TTC549 (cell line): ENCODE measurements around the gene A2M.

Experiments used
- FAIRE-seq: peaks from 2 replicates; lab custom pipeline; 2012; peaks lifted over from hg19 to GRCh38; lab: Jason Lieb, UNC

Gene A2M

GRCh38 chr12:9071518-9071917 is 44.2 kb downstream of the A2M start:
- no peak for FAIRE-seq

GRCh38 chr12:9070351-9070750 is 45.4 kb downstream of the A2M start:
- FAIRE-seq = no peak

- no peak for FAIRE-seq
These were observed 47.1 kb downstream of the A2M start for GRCh38 chr12:9068600-9068999.

GRCh38 chr12:9068086-9068485 is 47.6 kb downstream of the A2M start:
- no peak for FAIRE-seq

GRCh38 chr12:9066755-9067423 is 48.8 kb downstream of the A2M start:
- FAIRE-seq = no peak

- FAIRE-seq = no peak
These were observed 49.5 kb downstream of the A2M start for GRCh38 chr12:9066183-9066623.

GRCh38 chr12:9065607-9065856 is 50.2 kb downstream of the A2M start:
- no peak for FAIRE-seq

GRCh38 chr12:9064815-9065606 is 50.7 kb downstream of the A2M start:
- FAIRE-seq = no peak

GRCh38 chr12:9064201-9064814 is 51.4 kb downstream of the A2M start:
- no peak for FAIRE-seq

- FAIRE-seq = no peak
These were observed 63.1 kb downstream of the A2M start for GRCh38 chr12:9052610-9053009.

GRCh38 chr12:9051158-9051550 is 64.6 kb downstream of the A2M start:
- FAIRE-seq = no peak

GRCh38 chr12:9050521-9051157 is 65.1 kb downstream of the A2M start:
- no peak for FAIRE-seq

- peak; percentile 85 for FAIRE-seq
These were observed 66.1 kb downstream of the A2M start for GRCh38 chr12:9049520-9050133.

GRCh38 chr12:9048930-9049329 is 66.8 kb downstream of the A2M start:
- no peak for FAIRE-seq

GRCh38 chr12:9047105-9047504 is 68.6 kb downstream of the A2M start:
- FAIRE-seq = no peak

- FAIRE-seq = no peak
These were observed 72.0 kb downstream of the A2M start for GRCh38 chr12:9043766-9044165.

- FAIRE-seq = no peak
These were observed 74.4 kb downstream of the A2M start for GRCh38 chr12:9041321-9041720.

- no peak for FAIRE-seq
These were observed 75.1 kb downstream of the A2M start for GRCh38 chr12:9040484-9041186.

- FAIRE-seq = peak; percentile 94
These were observed 76.2 kb downstream of the A2M start for GRCh38 chr12:9039397-9039977.

GRCh38 chr12:9037431-9037830 is 78.3 kb downstream of the A2M start:
- FAIRE-seq = no peak

GRCh38 chr12:9036227-9036626 is 79.5 kb downstream of the A2M start:
- no peak for FAIRE-seq

- FAIRE-seq = no peak
These were observed 81.6 kb downstream of the A2M start for GRCh38 chr12:9034095-9034494.
